ENCODE measurements around the gene EXOSC10. TPM values are rescaled to one million over a fixed set of nuclear protein-coding genes. Genes with fewer than 3 reads are reported as not detected.
A peak's percentile ranks its signal among the peaks of the same experiment; 100 is the strongest.
"Not testable (repeated sequence)": the region's sequence is repeated elsewhere in the genome, so short reads cannot be mapped to it uniquely, and the experiment has no call there.

Gene EXOSC10
- total RNA-seq, 4 donors from 2014 or later = 96.1 to 181 (median 127) TPM

- H3K4me1 ChIP-seq = peaks cover 0 to 11% (median 0%) of the 10 kb centered on the region in 4 donors
- TF ChIP-seq CTCF (IDR thresholded peaks at IDR 0.05) (no peak), POLR2A (IDR thresholded peaks at IDR 0.05) (no peak), EP300 (IDR thresholded peaks at IDR 0.05) (no peak)
- H3K4me3 ChIP-seq = no peak overlapping the region
- 71 to 80% methylated on average over 2 of the region's 2 CpGs for WGBS, 2 donors
- no peaks in the 10 kb centered on the region for H3K36me3 ChIP-seq
- DNase-seq (ENCODE audit: low spot score in 2 of 2) = no peak
- no peaks in the 10 kb centered on the region for H3K27me3 ChIP-seq
- no peaks in the 10 kb centered on the region for H3K9me3 ChIP-seq
- H3K27ac ChIP-seq = no peak overlapping the region
Measured at GRCh38 chr1:11039351-11040104, 60.1 kb downstream of the EXOSC10 start.

- TF ChIP-seq CTCF (IDR thresholded peaks at IDR 0.05) (peak; percentile 89 to 97 (median 94)), EP300 (IDR thresholded peaks at IDR 0.05) (no peak)
- Histone ChIP-seq H3K4me3 (no peak overlapping the region), H3K4me1 (peaks cover 0 to 11% (median 0%) of the 10 kb centered on the region in 4 donors), H3K27ac (no peak overlapping the region), H3K9me3 (no peaks in the 10 kb centered on the region), H3K27me3 (no peaks in the 10 kb centered on the region), H3K36me3 (no peaks in the 10 kb centered on the region)
- 1 to 2% methylated on average over 8 of the region's 8 CpGs for WGBS, 2 donors
- DNase-seq (ENCODE audit: low spot score in 2 of 2) = peak; percentile 84 to 95
Measured at GRCh38 chr1:11037740-11038182, 61.9 kb downstream of the EXOSC10 start.

- not testable (repeated sequence) for H3K27ac ChIP-seq; H3K9me3 ChIP-seq; H3K4me3 ChIP-seq; DNase-seq (ENCODE audit: low spot score in 2 of 2); H3K36me3 ChIP-seq; H3K27me3 ChIP-seq
- peaks cover 0 to 11% (median 0%) of the 10 kb centered on the region in 4 donors for H3K4me1 ChIP-seq
- WGBS, 2 donors = 56 to 61% methylated on average over 18 of the region's 18 CpGs
Measured at GRCh38 chr1:11037019-11037739, 62.5 kb downstream of the EXOSC10 start.

- Histone ChIP-seq H3K4me1 (peaks cover 0 to 6% (median 0%) of the 10 kb centered on the region in 4 donors), H3K36me3 (peaks cover 0 to 39% (median 0%) of the 10 kb centered on the region in 3 donors), H3K4me3 (no peak overlapping the region), H3K27me3 (no peaks in the 10 kb centered on the region), H3K9me3 (no peaks in the 10 kb centered on the region), H3K27ac (no peak overlapping the region)
- DNase-seq (ENCODE audit: low spot score in 2 of 2) = no peak
- TF ChIP-seq EP300 (IDR thresholded peaks at IDR 0.05) = no peak
- TF ChIP-seq CTCF (IDR thresholded peaks at IDR 0.05) = no peak
- no peak for TF ChIP-seq POLR2A (IDR thresholded peaks at IDR 0.05)
- WGBS, 2 donors = 87 to 91% methylated on average over 10 of the region's 10 CpGs
Measured at GRCh38 chr1:11031624-11032262, 67.9 kb downstream of the EXOSC10 start.

- Histone ChIP-seq H3K9me3 (no peaks in the 10 kb centered on the region), H3K27me3 (no peaks in the 10 kb centered on the region), H3K4me1 (peaks cover 0 to 6% (median 0%) of the 10 kb centered on the region in 4 donors), H3K4me3 (no peak overlapping the region), H3K36me3 (peaks cover 0 to 48% (median 0%) of the 10 kb centered on the region in 3 donors), H3K27ac (no peak overlapping the region)
- no peak for DNase-seq (ENCODE audit: low spot score in 2 of 2)
- 83 to 87% methylated on average over 9 of the region's 9 CpGs for WGBS, 2 donors
- TF ChIP-seq EP300 (IDR thresholded peaks at IDR 0.05) (no peak), CTCF (IDR thresholded peaks at IDR 0.05) (no peak), POLR2A (IDR thresholded peaks at IDR 0.05) (no peak)
Measured at GRCh38 chr1:11030865-11031264, 68.8 kb downstream of the EXOSC10 start.
